ENCODE data around the gene CALN1.

DNA sequence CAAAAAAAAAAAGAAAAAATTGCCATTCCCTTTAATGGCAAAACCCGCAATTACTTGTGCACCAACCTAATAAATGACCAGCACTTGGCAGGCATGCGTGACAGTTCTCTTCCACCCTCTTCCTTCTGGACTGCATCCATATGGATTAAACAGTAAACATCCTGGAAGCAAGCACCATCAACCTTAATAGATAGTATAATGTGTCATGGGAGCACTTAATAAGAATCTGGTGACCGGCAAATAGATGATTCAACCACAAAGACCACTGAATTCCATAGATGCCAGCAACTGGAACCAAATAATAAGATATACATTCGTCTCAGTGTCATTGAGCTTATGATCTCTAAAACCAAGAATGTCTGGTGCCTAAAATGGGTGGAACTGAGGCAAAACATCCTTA is 610.2 kb downstream of the CALN1 start:
- TF ChIP-seq, protein P1, sequence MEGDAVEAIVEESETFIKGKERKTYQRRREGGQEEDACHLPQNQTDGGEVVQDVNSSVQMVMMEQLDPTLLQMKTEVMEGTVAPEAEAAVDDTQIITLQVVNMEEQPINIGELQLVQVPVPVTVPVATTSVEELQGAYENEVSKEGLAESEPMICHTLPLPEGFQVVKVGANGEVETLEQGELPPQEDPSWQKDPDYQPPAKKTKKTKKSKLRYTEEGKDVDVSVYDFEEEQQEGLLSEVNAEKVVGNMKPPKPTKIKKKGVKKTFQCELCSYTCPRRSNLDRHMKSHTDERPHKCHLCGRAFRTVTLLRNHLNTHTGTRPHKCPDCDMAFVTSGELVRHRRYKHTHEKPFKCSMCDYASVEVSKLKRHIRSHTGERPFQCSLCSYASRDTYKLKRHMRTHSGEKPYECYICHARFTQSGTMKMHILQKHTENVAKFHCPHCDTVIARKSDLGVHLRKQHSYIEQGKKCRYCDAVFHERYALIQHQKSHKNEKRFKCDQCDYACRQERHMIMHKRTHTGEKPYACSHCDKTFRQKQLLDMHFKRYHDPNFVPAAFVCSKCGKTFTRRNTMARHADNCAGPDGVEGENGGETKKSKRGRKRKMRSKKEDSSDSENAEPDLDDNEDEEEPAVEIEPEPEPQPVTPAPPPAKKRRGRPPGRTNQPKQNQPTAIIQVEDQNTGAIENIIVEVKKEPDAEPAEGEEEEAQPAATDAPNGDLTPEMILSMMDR (IDR thresholded peaks at IDR 0.05 in 2 of 3, conservative IDR thresholded peaks at IDR 0.05 in 1 of 3; ENCODE audit: insufficient read depth in 2 of 3, low read depth in 1 of 3, low read length in 3 of 3), result no peak
- TF ChIP-seq NR2C2 (CRISPR knock-in tag; IDR thresholded peaks at IDR 0.05) (no peak), NR2C2 (tag; IDR thresholded peaks at IDR 0.05) (no peak), RCOR1 (IDR thresholded peaks at IDR 0.05; ENCODE audit: borderline replicate concordance in 1 of 2, low read depth in 2 of 2, low read length in 2 of 2) (no peak), RBFOX2 (IDR thresholded peaks at IDR 0.05; ENCODE audit: low read depth, low read length) (no peak), SIN3A (IDR thresholded peaks at IDR 0.05; ENCODE audit: borderline replicate concordance in 2 of 2, control insufficient read depth in 1 of 2, low read depth in 2 of 2, low read length in 2 of 2) (no peak), OTX1 (CRISPR knock-in tag; IDR thresholded peaks at IDR 0.05) (no peak)
- TF ChIP-seq, protein P2, sequence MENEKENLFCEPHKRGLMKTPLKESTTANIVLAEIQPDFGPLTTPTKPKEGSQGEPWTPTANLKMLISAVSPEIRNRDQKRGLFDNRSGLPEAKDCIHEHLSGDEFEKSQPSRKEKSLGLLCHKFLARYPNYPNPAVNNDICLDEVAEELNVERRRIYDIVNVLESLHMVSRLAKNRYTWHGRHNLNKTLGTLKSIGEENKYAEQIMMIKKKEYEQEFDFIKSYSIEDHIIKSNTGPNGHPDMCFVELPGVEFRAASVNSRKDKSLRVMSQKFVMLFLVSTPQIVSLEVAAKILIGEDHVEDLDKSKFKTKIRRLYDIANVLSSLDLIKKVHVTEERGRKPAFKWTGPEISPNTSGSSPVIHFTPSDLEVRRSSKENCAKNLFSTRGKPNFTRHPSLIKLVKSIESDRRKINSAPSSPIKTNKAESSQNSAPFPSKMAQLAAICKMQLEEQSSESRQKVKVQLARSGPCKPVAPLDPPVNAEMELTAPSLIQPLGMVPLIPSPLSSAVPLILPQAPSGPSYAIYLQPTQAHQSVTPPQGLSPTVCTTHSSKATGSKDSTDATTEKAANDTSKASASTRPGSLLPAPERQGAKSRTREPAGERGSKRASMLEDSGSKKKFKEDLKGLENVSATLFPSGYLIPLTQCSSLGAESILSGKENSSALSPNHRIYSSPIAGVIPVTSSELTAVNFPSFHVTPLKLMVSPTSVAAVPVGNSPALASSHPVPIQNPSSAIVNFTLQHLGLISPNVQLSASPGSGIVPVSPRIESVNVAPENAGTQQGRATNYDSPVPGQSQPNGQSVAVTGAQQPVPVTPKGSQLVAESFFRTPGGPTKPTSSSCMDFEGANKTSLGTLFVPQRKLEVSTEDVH (IDR thresholded peaks at IDR 0.05; ENCODE audit: low read depth, partially characterized antibody), result no peak
